Neuron (in vitro differentiated cells): ENCODE data around the gene RGL2.
"Not testable (repeated sequence)": the region's sequence is repeated elsewhere in the genome, so short reads cannot be mapped to it uniquely, and the experiment has no call there.

ENCODE experiments used
- H2AFZ ChIP-seq: one replicate; pipeline ENCODE4 v1.6.1; 2013; ENCODE audit warnings: low read depth, mild to moderate bottlenecking, inconsistent platforms, low read length, moderate library complexity
- H3K27me3 ChIP-seq: one replicate; pipeline ENCODE4 v1.6.1; 2013; ENCODE audit warnings: low read length; ENCODE audit not compliant: insufficient read depth
- H3K36me3 ChIP-seq: one replicate; pipeline ENCODE4 v1.6.1; 2013; ENCODE audit warnings: low read length; ENCODE audit not compliant: insufficient read depth
- H3K4me1 ChIP-seq: one replicate; pipeline ENCODE4 v1.6.1; 2013; ENCODE audit warnings: low read length; ENCODE audit not compliant: insufficient read depth
- H3K4me3 ChIP-seq: 2 replicates; pipeline ENCODE4 v1.5.1; 2013; ENCODE audit warnings: mild to moderate bottlenecking, low read length, moderate library complexity
- H3K9me3 ChIP-seq: one replicate; pipeline ENCODE4 v1.6.1; 2013; ENCODE audit warnings: low read length

Gene RGL2

GRCh38 chr6:33280539-33280938, 18.2 kb downstream of the RGL2 start:
- Histone ChIP-seq H3K4me1 (peaks cover 14% of the 10 kb centered on the region), H3K36me3 (peaks cover 20% of the 10 kb centered on the region), H3K4me3 (no peak overlapping the region), H2AFZ (no peak overlapping the region), H3K9me3 (no peaks in the 10 kb centered on the region), H3K27me3 (no peaks in the 10 kb centered on the region)

- peaks cover 25% of the 10 kb centered on the region for H3K36me3 ChIP-seq
- H3K4me1 ChIP-seq, result peaks cover 19% of the 10 kb centered on the region
- H3K4me3 ChIP-seq, result no peak overlapping the region
- H3K27me3 ChIP-seq, result no peaks in the 10 kb centered on the region
- no peaks in the 10 kb centered on the region for H3K9me3 ChIP-seq
- no peak overlapping the region for H2AFZ ChIP-seq
These were observed 18.7 kb downstream of the RGL2 start for GRCh38 chr6:33279971-33280511.

- Histone ChIP-seq H3K4me1 (peaks cover 26% of the 10 kb centered on the region), H3K4me3 (no peak overlapping the region), H3K27me3 (no peaks in the 10 kb centered on the region), H3K36me3 (peaks cover 32% of the 10 kb centered on the region), H3K9me3 (no peaks in the 10 kb centered on the region), H2AFZ (no peak overlapping the region)
These were observed 19.5 kb downstream of the RGL2 start for GRCh38 chr6:33279257-33279695.

GRCh38 chr6:33278810-33279209, 19.9 kb downstream of the RGL2 start:
- Histone ChIP-seq H3K27me3 (no peaks in the 10 kb centered on the region), H2AFZ (no peak overlapping the region), H3K4me3 (no peak overlapping the region), H3K9me3 (no peaks in the 10 kb centered on the region), H3K36me3 (peaks cover 34% of the 10 kb centered on the region), H3K4me1 (peaks cover 31% of the 10 kb centered on the region)

- Histone ChIP-seq H3K27me3 (no peaks in the 10 kb centered on the region), H3K4me3 (no peak overlapping the region), H3K9me3 (no peaks in the 10 kb centered on the region), H2AFZ (no peak overlapping the region), H3K36me3 (peaks cover 38% of the 10 kb centered on the region), H3K4me1 (peaks cover 34% of the 10 kb centered on the region)
These were observed 20.4 kb downstream of the RGL2 start for GRCh38 chr6:33278392-33278741.

- peaks cover 40% of the 10 kb centered on the region for H3K4me1 ChIP-seq
- H3K4me3 ChIP-seq, result no peak overlapping the region
- H2AFZ ChIP-seq, result no peak overlapping the region
- H3K27me3 ChIP-seq, result no peaks in the 10 kb centered on the region
- H3K36me3 ChIP-seq, result peaks cover 43% of the 10 kb centered on the region
- H3K9me3 ChIP-seq, result no peaks in the 10 kb centered on the region
These were observed 20.9 kb downstream of the RGL2 start for GRCh38 chr6:33277663-33278391.

GRCh38 chr6:33276864-33277662, 21.7 kb downstream of the RGL2 start, which contains the start of gene B3GALT4:
TSS of gene B3GALT4 (plus strand) at chr6:33277123. CDS start at chr6:33277420, 297 bp downstream.
- H3K27me3 ChIP-seq, result no peaks in the 10 kb centered on the region
- H3K36me3 ChIP-seq, result peaks cover 46% of the 10 kb centered on the region
- no peak within 1 kb of the TSS for H2AFZ ChIP-seq
- no peaks in the 10 kb centered on the region for H3K9me3 ChIP-seq
- peaks cover 44% of the 10 kb centered on the region for H3K4me1 ChIP-seq
- peak within 1 kb of the TSS; percentile 40 for H3K4me3 ChIP-seq

GRCh38 chr6:33276581-33276863, 22.2 kb downstream of the RGL2 start:
- Histone ChIP-seq H3K36me3 (peaks cover 46% of the 10 kb centered on the region), H3K9me3 (no peaks in the 10 kb centered on the region), H3K27me3 (no peaks in the 10 kb centered on the region), H3K4me1 (peaks cover 44% of the 10 kb centered on the region), H2AFZ (no peak overlapping the region), H3K4me3 (peak overlapping the region; percentile 40)

- peaks cover 44% of the 10 kb centered on the region for H3K4me1 ChIP-seq
These were observed 22.8 kb downstream of the RGL2 start for GRCh38 chr6:33275795-33276580.

GRCh38 chr6:33273924-33274902, 24.5 kb downstream of the RGL2 start:
- Histone ChIP-seq H2AFZ (no peak overlapping the region), H3K27me3 (no peaks in the 10 kb centered on the region), H3K4me1 (peaks cover 47% of the 10 kb centered on the region), H3K36me3 (peaks cover 41% of the 10 kb centered on the region), H3K9me3 (no peaks in the 10 kb centered on the region), H3K4me3 (no peak overlapping the region)

More at GRCh38 chr6:33275795-33276580, 22.8 kb downstream of the RGL2 start:
- peaks cover 46% of the 10 kb centered on the region for H3K36me3 ChIP-seq
- H3K4me3 ChIP-seq, result peak overlapping the region; percentile 40
- not testable (repeated sequence) for H3K9me3 ChIP-seq, H2AFZ ChIP-seq, H3K27me3 ChIP-seq

GRCh38 chr6:33273129-33273923, 25.4 kb downstream of the RGL2 start:
- Histone ChIP-seq H3K4me1 (peaks cover 47% of the 10 kb centered on the region), H3K36me3 (peaks cover 49% of the 10 kb centered on the region), H3K4me3 (peak overlapping the region; percentile 91), H3K9me3 (no peaks in the 10 kb centered on the region), H2AFZ (no peak overlapping the region), H3K27me3 (no peaks in the 10 kb centered on the region)
